GM12873 (cell line): ENCODE results near the gene ELK4.

Experiments
- CTCF ChIP-seq: IDR thresholded peaks from 2 replicates; pipeline ENCODE4 v1.5.1; 2012; ENCODE audit warnings: low read depth, mild to moderate bottlenecking, moderate library complexity, low read length, control low read depth; ENCODE audit not compliant: insufficient read depth; ENCODE audit errors: missing control alignments

Gene ELK4

GRCh38 chr1:205571747-205572146 lies 60.1 kb downstream of the ELK4 start:
- TF ChIP-seq CTCF = no peak

GRCh38 chr1:205570796-205571537 lies 60.8 kb downstream of the ELK4 start:
- no peak for TF ChIP-seq CTCF

GRCh38 chr1:205570173-205570501 lies 61.7 kb downstream of the ELK4 start:
- no peak for TF ChIP-seq CTCF

- no peak for TF ChIP-seq CTCF
These were observed 62.2 kb downstream of the ELK4 start for GRCh38 chr1:205569411-205570172.

- TF ChIP-seq CTCF = no peak
These were observed 63.1 kb downstream of the ELK4 start for GRCh38 chr1:205568469-205569361.

GRCh38 chr1:205568135-205568468 lies 63.7 kb downstream of the ELK4 start:
- no peak for TF ChIP-seq CTCF

- TF ChIP-seq CTCF = no peak
These were observed 64.1 kb downstream of the ELK4 start for GRCh38 chr1:205567716-205568115.
